Keratinocyte (primary cell): ENCODE measurements around the gene CHM.
"Not testable (repeated sequence)": the region's sequence is repeated elsewhere in the genome, so short reads cannot be mapped to it uniquely, and the experiment has no call there.

Source experiments
- EZH2 ChIP-seq: IDR thresholded peaks from one replicate; pipeline ENCODE4 v1.6.1; 2012; ENCODE audit warnings: inconsistent platforms, mild to moderate bottlenecking, low read length, moderate library complexity
- TF ChIP-seq, protein P1 (sequence below), 3 experiments: IDR thresholded peaks in 1 of 3; conservative IDR thresholded peaks in 1 of 3; optimal IDR thresholded peaks in 1 of 3; 2 replicates in 2 of 3; 3 replicates in 1 of 3; pipeline versions ENCODE3 to v1.5.1; 2011; ENCODE audit warnings: low read length in 3 of 3, mild to moderate bottlenecking in 3 of 3, moderate library complexity in 2 of 3, control low read depth in 1 of 3, inconsistent platforms in 1 of 3; ENCODE audit not compliant: insufficient read depth in 2 of 3; ENCODE audit errors: extremely low read depth in 1 of 3

DNA sequence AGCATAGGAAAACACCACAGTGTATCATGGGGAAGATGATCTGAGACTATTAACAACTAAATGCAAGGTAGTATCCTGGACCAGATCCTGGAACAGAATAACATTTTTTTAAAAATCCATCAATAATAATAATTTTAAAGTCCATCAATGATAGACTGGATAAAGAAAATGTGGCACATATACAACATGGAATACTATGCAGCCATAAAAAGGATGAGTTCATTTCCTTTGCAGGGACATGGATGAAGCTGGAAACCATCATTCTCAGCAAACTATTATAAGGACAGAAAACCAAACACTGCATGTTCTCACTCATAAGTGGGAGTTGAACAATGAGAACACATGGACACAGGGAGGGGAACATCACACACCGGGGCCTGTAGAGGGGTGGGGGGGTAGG lies 37.6 kb downstream of the CHM start:
- TF ChIP-seq, protein P1, sequence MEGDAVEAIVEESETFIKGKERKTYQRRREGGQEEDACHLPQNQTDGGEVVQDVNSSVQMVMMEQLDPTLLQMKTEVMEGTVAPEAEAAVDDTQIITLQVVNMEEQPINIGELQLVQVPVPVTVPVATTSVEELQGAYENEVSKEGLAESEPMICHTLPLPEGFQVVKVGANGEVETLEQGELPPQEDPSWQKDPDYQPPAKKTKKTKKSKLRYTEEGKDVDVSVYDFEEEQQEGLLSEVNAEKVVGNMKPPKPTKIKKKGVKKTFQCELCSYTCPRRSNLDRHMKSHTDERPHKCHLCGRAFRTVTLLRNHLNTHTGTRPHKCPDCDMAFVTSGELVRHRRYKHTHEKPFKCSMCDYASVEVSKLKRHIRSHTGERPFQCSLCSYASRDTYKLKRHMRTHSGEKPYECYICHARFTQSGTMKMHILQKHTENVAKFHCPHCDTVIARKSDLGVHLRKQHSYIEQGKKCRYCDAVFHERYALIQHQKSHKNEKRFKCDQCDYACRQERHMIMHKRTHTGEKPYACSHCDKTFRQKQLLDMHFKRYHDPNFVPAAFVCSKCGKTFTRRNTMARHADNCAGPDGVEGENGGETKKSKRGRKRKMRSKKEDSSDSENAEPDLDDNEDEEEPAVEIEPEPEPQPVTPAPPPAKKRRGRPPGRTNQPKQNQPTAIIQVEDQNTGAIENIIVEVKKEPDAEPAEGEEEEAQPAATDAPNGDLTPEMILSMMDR (optimal IDR thresholded peaks at IDR 0.05 in 1 of 3, IDR thresholded peaks at IDR 0.05 in 1 of 3, conservative IDR thresholded peaks at IDR 0.05 in 1 of 3; ENCODE audit: extremely low read depth in 1 of 3, insufficient read depth in 2 of 3, low read length in 3 of 3), result not testable (repeated sequence)
- TF ChIP-seq EZH2, result not testable (repeated sequence)
